Measurements from ENCODE around the gene TSC22D4.

The TSC22D4 gene

DNA sequence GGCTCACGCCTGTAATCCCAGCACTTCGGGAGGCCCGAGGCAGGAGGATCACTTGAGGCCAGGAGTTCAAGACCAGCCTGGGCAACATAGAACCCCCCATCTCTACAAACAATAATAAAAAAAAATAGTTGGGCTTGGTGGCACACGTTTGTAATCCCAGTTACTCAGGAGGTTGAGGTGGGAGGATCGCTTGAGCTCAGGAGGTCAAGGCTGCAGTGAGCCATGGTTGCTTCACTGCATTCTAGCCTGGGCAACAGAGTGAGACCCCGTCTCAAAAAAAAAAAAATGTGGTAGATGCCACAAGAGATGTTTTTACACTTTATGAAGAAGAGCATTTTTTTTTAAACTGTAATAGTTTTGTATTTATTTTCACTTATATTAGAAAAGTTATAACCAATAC is 17.5 kb upstream of the TSC22D4 start:
- in situ Hi-C loops (cut with MboI; ENCODE audit: low pct_unique_long_range_greater_than_20kb, low sequenced_read_pairs), result no loop called here

DNA sequence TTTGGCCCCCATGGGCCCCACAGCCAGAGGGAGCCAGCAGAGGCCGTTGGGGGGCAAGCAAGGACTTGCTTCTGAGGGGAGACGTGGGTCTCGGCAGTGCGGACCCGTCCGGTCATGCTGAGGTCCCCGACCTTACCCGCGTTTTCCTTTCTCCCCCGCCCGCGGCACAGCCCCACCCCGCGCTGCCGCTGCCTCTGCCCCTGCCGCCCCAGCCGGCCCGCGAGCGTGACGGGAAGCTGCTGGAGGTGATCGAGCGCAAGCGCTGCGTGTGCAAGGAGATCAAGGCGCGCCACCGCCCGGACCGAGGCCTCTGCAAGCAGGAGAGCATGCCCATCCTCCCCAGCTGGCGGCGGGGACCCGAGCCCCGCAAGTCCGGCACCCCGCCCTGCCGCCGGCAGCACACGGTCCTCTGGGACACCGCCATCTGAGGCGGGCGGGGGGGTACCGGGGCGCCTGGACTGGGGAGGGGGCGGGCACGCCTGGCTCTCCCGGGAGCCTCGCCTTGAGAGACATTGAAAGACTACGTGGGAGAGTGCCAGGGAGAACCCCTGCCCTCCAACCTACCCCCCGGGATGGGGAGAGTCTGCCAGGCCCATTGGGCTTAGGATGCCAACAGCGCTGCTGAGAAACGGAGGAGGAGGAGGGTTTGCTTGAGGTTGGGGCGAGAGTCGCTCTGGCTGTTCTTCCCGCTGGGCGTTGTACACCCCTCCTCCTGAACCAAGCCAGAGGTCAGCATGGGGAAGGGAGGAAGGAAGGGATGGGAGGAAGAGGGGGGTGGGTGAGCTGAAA is 14.7 kb upstream of the TSC22D4 start:
- DNase-seq, result peak; percentile 39
- in situ Hi-C loops (cut with MboI; ENCODE audit: low pct_unique_long_range_greater_than_20kb, low sequenced_read_pairs), result no loop called here

More for the DNA sequence above, 17.5 kb upstream of the TSC22D4 start:
- DNase-seq, result no peak

DNA sequence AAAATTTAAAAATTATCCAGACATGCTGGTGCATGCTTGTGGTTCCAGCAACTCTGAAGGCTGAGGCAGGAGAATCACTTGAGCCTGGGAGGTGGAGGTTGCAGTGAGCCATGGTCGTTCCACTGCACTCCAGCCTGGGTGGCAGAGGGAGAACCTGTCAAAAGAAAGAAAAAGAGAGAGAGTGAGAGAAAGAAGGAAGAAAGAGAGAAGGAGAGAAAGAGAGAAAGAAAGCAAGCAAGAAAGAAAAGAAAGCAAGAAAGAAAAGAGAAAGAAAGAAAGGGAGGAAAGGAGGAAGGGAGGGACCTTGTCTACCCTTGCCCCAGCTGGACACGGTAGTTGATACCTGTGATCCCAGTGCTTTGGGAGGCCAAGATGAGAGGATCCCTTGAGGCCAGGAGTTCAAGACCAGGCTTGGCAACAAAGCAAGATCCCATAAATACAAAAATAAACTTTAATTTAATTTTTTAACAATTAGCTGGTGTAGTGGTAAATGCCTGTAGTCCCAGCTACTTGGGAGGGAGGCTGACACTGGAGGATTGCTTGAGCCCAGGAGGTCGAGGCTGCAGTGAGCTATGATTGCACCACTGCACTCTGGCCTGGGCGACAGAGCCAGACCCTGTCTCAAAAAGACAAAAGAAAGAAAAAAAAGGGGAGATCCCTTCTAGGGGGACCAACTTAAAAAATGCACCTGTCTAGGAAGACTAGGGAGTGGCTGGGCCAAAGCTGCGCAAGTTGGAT is 13.9 kb upstream of the TSC22D4 start:
- in situ Hi-C loops (cut with MboI; ENCODE audit: low pct_unique_long_range_greater_than_20kb, low sequenced_read_pairs), result no loop called here
- DNase-seq, result no peak

DNA sequence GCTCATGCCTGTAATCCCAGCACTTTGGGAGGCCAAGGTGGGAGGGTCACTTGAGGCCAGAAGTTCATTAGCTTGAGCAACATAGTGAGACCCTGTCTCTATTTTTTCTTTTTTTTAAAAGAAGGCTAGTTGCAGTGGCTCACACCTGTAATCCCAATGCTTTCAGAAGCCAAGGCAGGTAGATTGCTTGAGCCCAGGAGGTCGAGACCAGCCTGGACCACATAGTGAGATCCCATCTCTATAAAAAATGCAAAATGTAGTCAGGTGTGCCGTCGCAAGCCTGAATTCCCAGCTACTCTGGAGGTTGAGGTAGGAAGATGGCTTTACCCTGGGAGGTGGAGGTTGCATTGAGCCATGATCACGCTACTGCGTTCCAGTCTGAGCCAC is 12.2 kb upstream of the TSC22D4 start:
- DNase-seq, result no peak
- in situ Hi-C loops (cut with MboI; ENCODE audit: low pct_unique_long_range_greater_than_20kb, low sequenced_read_pairs), result no loop called here

DNA sequence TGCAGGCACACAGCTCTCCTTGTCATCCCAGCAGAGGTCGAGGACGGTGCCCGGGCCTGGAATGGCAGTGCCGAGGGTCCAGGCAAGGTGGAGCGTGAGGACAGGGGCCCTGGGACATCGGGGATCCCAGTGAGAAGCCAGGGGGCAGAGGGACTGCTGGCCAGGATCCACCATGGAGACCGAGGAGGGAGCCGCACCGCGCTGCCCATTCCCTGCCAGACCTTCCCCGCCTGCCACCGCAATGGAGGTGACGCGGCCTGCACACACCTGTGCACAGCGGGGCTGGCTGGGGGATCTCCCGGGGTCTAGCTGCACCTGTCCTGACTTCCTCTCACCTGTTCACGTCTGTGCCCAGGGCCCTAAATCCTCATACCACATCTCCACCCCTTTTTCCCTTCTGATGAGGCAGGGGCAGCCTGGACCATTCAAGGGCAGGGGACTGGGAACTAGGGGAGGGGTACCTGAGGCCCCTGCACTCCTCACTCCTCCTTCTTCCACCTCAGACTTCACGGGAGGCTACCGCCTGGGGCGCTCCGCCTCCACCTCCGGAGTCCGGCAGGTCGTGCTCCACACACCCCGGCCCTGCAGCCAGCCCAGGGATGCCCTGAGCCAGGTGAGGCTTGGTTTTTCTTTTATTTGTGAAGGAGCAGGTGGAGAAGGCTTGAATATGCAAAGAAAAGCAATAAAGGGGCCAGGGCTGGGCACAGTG is 11.6 kb upstream of the TSC22D4 start:
- DNase-seq, result no peak
- in situ Hi-C loops (cut with MboI; ENCODE audit: low pct_unique_long_range_greater_than_20kb, low sequenced_read_pairs), result no loop called here

DNA sequence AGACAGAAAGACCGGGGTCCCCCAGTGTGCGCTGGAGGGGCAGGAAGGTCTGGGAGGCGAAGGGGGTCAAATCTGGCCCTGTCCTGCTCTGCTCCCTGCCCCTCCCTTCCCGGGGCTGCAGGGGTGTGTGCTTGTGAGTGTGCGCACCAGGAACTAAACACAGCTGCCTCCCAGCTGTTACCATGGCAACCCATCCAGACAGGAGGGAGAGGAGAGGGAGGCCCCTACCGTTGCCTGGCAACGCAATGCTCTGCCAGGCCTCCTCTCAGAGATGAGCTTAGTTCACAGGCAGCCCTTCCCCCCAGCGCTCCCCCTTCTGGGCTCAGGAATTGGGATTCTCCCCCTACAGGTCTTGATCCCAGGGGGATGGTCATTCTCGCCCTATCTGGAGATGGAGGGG is 10.8 kb upstream of the TSC22D4 start:
- DNase-seq, result peak; percentile 91
- in situ Hi-C loops (cut with MboI; ENCODE audit: low pct_unique_long_range_greater_than_20kb, low sequenced_read_pairs), result no loop called here

DNA sequence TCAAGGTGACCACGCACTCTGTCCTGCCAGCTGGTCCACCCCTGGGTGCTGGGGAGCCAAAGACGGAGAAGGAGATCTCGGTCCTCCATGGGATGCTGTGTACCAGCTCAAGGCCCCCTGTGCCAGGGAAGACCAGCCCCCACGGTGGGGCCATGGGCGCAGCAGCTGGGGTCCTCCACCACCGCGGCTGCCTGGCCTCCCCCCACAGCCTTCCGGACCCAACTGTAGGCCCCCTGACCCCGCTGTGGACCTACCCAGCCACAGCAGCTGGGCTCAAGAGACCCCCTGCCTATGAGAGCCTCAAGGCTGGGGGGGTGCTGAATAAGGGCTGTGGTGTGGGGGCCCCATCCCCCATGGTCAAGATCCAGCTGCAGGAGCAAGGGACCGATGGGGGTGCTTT is 10.1 kb upstream of the TSC22D4 start:
- in situ Hi-C loops (cut with MboI; ENCODE audit: low pct_unique_long_range_greater_than_20kb, low sequenced_read_pairs), result no loop called here
- DNase-seq, result no peak

DNA sequence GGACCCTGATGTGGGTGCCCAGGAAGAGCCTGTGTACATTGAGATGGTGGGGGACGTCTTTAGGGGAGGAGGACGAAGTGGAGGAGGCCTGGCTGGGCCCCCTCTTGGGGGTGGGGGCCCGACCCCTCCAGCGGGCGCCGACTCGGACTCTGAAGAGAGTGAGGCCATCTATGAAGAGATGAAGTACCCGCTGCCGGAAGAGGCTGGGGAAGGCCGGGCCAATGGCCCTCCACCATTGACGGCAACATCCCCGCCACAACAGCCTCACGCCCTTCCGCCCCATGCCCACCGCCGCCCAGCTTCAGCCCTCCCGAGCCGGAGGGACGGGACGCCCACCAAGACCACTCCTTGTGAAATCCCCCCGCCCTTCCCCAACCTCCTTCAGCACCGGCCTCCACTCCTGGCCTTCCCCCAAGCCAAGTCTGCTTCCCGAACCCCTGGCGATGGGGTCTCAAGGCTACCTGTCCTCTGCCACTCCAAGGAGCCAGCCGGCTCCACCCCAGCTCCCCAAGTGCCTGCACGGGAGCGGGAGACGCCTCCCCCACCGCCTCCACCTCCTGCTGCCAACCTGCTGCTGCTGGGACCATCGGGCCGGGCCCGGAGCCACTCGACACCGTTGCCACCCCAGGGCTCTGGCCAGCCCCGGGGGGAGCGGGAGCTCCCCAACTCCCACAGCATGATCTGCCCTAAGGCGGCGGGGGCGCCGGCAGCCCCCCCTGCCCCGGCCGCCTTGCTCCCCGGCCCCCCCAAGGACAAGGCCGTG is 9.5 kb upstream of the TSC22D4 start:
- in situ Hi-C loops (cut with MboI; ENCODE audit: low pct_unique_long_range_greater_than_20kb, low sequenced_read_pairs), result no loop called here

DNA sequence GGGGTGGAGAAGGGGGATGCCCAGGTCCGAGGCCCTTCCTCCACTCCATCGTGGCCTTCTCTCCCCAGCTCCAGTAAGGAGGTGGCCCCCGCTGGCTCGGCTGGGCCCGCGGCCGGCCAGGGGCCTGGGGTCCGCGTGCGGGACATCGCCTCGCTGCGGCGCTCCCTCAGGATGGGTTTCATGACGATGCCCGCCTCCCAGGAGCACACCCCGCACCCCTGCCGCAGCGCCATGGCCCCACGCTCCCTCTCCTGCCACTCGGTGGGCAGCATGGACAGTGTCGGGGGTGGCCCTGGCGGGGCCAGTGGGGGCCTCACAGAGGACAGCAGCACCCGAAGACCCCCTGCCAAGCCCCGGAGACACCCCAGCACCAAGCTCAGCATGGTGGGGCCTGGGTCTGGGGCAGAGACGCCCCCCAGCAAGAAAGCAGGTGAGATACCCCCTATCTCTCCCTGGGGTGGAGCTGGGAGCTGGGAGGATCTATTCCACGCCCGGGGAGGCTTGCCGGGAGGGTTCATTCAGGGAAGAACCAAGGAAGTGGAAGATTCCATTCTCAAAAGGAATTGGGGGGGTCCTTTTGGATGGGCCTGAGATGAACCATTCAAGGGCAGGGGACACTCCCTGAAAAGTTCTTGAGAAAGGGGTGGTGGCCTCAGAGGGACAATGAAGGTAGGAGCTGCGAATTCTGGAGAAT is 7.9 kb upstream of the TSC22D4 start:
- in situ Hi-C loops (cut with MboI; ENCODE audit: low pct_unique_long_range_greater_than_20kb, low sequenced_read_pairs), result no loop called here
- no peak for DNase-seq

More for the DNA sequence above, 9.5 kb upstream of the TSC22D4 start:
- no peak for DNase-seq

DNA sequence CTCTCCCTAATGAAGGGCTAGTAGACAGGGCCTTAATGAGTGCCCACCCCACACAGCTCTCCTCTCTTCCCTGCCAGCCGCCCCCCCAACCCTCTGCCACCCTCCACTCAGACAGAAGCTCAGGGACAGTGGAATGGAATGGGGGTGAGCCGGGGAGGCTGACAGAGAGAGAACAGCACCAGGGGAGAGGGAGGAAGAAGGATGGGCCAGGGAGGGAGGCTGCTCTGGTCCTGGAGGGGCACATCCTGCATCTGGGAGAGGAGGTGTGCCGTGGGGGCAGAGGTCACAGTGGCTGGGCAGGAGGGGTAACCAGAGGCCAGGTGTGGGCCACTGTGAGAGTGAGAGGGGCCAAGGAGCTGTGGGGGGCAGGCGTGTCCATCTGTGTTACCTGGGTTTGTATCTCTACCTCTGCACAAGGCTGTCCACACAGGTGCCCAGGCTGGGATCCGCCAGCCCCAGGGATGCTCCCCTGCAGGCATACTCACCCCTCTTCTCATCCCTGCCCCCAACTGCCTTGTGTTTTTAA is 7.2 kb upstream of the TSC22D4 start:
- no peak for DNase-seq
- in situ Hi-C loops (cut with MboI; ENCODE audit: low pct_unique_long_range_greater_than_20kb, low sequenced_read_pairs), result no loop called here

DNA sequence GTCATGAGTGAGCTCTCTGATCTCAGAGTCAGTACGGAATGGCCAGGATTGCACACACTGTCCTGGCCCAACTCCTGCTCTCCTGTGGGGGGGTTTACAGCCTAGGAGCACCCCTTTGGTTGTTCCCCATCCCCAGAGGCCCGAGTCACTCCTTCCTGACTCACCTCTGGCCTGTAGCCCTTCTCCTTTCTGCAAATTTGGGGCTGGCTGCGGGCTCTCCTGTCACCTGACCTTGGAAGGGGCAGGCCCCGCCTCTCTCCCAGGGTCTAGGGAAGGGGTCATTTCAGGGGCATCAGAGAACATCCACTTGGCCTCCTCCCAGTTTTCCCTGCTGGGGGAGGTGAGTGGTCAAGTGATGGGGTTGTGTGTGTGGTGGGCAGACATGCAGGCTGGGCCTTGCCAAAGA is 6.5 kb upstream of the TSC22D4 start:
- in situ Hi-C loops (cut with MboI; ENCODE audit: low pct_unique_long_range_greater_than_20kb, low sequenced_read_pairs), result no loop called here
- DNase-seq, result no peak

DNA sequence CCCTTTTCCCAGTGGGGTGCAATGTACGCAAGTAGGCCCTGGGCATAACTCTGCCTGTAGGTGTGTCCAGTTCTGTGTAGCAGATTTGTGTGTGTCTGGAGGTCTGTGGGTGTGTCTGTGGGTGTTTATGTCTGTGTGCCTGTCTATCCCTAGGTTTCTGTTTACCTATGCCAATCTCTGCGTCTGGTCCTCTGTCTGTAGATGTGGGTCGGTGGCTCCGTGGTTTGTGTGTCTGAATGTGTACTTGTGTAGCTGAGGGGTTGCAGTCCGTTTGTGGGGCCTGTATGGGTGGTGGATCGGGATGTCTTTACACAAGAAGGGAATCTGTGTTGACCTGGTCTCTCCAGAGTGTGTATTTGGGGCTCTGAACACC is 5.6 kb upstream of the TSC22D4 start:
- in situ Hi-C loops (cut with MboI; ENCODE audit: low pct_unique_long_range_greater_than_20kb, low sequenced_read_pairs), result no loop called here
- no peak for DNase-seq

DNA sequence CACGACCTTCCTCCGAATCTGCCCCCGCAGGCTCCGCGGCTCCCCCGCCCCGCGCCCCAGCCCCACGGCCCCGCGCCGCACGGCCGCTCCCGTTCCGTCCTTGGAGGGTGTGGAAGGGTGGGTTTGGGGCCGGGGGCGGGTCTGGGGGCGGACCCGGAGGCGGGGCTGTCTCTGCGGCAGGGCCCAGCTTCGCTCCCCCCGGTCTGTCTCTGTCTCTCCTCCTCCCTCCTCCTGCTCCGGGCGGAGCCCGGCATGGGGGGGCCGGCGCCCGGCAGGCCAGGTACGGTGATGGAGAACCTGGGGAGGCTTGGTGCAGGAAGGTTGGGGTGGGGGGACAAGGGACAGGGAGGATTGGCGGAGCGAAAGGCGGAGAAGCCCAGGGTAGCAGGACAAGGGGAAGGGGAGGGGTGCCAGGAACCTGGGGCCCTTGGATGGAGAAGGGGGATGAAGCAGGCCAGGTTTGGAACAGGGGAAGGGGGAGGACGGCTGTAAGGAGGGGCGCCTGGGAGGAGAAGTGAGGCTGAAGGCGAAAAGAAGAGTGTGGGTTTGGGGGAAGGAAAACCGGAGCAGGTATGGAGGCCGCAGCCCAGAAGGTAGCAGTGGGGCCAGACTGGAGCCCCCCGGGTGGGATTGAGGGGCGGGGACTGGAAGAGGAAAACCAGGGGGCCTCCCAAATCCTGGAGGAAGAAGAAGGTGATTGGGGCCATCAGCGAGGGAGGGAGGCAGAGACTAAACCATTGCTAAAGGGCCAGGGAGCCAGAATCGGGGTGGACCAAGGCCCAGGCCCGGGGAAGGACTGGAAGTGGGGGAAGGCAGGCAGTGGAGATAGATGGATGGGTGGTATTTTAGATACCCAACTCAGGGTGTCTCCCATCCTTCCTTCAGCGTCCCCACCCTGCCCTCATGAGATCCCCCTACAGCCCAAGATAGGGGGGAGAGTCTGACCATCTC is 5.0 kb upstream of the TSC22D4 start, which contains the start of gene NYAP1:
Gene NYAP1, plus strand, starts transcription at position 206 of the 951 bp plus-strand sequence. CDS start 1,385 bp downstream, outside the sequence.
- DNase-seq, result no peak
- in situ Hi-C loops (cut with MboI; ENCODE audit: low pct_unique_long_range_greater_than_20kb, low sequenced_read_pairs), result no loop called here

DNA sequence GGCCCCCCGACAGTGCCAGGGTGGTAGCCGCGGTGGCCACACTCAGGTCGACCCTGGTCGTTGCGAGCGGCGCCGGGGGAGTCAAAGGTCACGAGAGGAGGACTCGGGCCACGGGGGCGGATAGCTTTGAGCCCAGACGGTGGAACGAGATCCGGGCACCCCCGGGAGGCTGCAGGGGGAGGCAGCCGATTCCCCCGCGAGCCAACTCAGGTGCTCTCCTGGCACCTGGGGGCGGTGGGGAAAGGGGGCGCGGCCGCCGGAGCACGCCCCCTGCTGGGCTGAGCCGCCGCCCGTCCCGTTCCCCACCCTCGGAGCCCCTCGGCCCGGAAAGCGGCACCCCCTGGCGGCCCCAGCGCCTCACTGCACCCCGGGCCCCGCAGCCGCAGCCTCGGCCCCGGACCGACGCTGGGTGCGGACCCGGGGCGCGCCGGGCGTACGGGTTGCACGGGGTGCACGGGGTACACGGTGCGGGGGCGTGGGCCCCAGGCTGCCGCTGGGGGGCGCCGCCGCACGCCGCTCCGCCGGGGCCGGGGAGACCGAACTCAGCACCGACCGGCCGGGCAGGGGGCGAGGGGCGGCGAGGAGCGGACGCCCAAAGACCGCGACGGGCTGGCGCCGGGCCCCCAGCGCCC is 4.2 kb upstream of the TSC22D4 start:
- in situ Hi-C loops (cut with MboI; ENCODE audit: low pct_unique_long_range_greater_than_20kb, low sequenced_read_pairs), result no loop called here
- peak; percentile 75 for DNase-seq

DNA sequence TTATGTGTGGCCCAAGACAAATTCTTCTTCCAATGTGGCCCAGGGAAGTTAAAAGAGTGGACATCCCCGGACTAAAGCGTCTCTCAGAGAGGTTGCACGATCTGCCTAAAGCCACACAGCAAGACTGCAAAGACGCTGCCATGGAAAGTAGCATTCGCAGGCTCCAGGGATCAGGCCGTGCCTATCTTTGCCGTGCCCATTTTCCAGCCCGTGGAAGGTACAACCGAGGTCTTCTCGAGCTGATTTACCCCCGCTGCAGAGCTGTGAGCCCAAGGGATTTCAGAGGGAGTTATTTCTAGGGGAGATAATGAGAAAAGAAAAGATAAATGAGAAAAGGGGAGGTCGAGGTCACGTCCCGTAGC is 3.7 kb upstream of the TSC22D4 start:
- in situ Hi-C loops (cut with MboI; ENCODE audit: low pct_unique_long_range_greater_than_20kb, low sequenced_read_pairs), result no loop called here
- DNase-seq, result no peak

DNA sequence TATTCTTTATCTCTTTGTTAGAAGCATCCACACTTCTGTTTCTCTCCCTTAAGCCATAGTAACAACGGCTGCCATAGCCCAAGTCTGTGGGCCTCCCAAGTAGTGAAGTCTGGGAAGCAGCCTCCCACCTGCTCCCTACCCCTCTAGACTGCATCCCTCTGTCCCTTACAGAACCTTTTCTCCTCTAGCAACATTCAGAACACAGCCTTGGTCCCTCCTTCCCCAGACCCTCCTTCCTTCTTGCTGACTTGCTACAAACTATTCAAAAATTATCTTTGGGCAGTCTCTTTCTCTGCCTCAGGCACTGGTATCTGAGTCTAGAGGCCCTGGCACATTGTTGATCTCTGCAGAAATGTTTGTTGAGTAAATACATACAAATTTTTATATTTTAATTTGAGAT is 2.5 kb upstream of the TSC22D4 start:
- in situ Hi-C loops (cut with MboI; ENCODE audit: low pct_unique_long_range_greater_than_20kb, low sequenced_read_pairs), result no loop called here
- DNase-seq, result no peak

DNA sequence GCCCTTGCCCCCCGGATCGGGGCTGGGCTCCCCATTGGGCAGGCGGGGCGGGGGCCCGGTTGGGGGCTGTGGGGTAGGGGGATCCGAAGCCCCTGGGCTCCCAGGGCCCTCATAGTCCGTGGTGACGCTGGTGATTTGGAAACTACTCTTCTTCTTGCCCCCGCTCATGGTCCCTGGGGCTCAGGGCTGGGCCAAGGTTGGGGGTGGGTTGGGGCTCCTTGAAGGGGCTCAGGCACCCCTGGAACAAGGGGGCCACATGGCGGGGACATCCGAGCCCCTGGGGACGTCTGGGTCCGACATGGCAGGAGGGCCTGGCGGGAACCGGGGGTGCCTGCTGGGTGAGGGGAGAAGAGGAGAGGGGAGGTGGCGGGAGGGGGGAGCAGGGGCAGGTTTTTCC is 1.1 kb downstream of the TSC22D4 start:
- in situ Hi-C loops (cut with MboI; ENCODE audit: low pct_unique_long_range_greater_than_20kb, low sequenced_read_pairs), result loop anchor here (10.0 kb wide), 1 partner anchor 67 kb away; no protein-coding TSS in a partner anchor

More for the DNA sequence above, 1.1 kb downstream of the TSC22D4 start:
- DNase-seq, result no peak
